Medulla oblongata (tissue), 1 donor: Measurements from ENCODE around the gene CYP27A1.
"Not testable (repeated sequence)": the region's sequence is repeated elsewhere in the genome, so short reads cannot be mapped to it uniquely, and the experiment has no call there.

Experiments used
- DNase-seq: peaks from one replicate; pipeline ENCODE4 v3.0.0-alpha.2; 2015; ENCODE audit errors: extremely low spot score

Gene CYP27A1

GRCh38 chr2:218781691-218782527 is at the start of gene CYP27A1:
Gene CYP27A1, plus strand, starts transcription at chr2:218782147. Its CDS starts 36 bp downstream, at chr2:218782183.
- DNase-seq = peak; percentile 80

GRCh38 chr2:218732761-218733158 is 49.2 kb upstream of the CYP27A1 start:
- no peak for DNase-seq

GRCh38 chr2:218733171-218734021 is 48.6 kb upstream of the CYP27A1 start:
- DNase-seq = peak; percentile 85

GRCh38 chr2:218734190-218734975 is 47.6 kb upstream of the CYP27A1 start:
- no peak for DNase-seq

GRCh38 chr2:218736531-218736930 is 45.4 kb upstream of the CYP27A1 start:
- no peak for DNase-seq

GRCh38 chr2:218743068-218743467 is 38.9 kb upstream of the CYP27A1 start:
- DNase-seq = no peak

- no peak for DNase-seq
Observed at GRCh38 chr2:218744615-218745014, 37.3 kb upstream of the CYP27A1 start.

GRCh38 chr2:218745160-218745558 is 36.8 kb upstream of the CYP27A1 start:
- DNase-seq = peak; percentile 45

- peak; percentile 99 for DNase-seq
Observed at GRCh38 chr2:218745559-218746469, 36.1 kb upstream of the CYP27A1 start.

- peak; percentile 49 for DNase-seq
Observed at GRCh38 chr2:218746470-218746795, 35.5 kb upstream of the CYP27A1 start.

- no peak for DNase-seq
Observed at GRCh38 chr2:218746960-218747359, 35.0 kb upstream of the CYP27A1 start.

GRCh38 chr2:218748741-218749441 is 33.1 kb upstream of the CYP27A1 start:
- DNase-seq = no peak

GRCh38 chr2:218754201-218754600 is 27.7 kb upstream of the CYP27A1 start:
- DNase-seq = no peak

GRCh38 chr2:218754781-218755180 is 27.2 kb upstream of the CYP27A1 start:
- DNase-seq = no peak

GRCh38 chr2:218755198-218755566 is 26.8 kb upstream of the CYP27A1 start:
- DNase-seq = no peak

GRCh38 chr2:218755567-218756404 is 26.2 kb upstream of the CYP27A1 start:
- DNase-seq = no peak

GRCh38 chr2:218756599-218757377 is 25.2 kb upstream of the CYP27A1 start:
- no peak for DNase-seq

GRCh38 chr2:218761795-218762194 is 20.2 kb upstream of the CYP27A1 start:
- DNase-seq = no peak

GRCh38 chr2:218772759-218773158 is 9.2 kb upstream of the CYP27A1 start:
- DNase-seq = not testable (repeated sequence)
